H1 (cell line): ENCODE results near the gene PTRH1. TPM values are rescaled to one million over a fixed set of nuclear protein-coding genes. Genes with fewer than 3 reads are reported as not detected.

Source experiments
- CTCF ChIA-PET: fragments of 300-600 bp; sonication (Branson Sonifier 250); formaldehyde crosslinking; loops from one replicate; lab custom pipeline; 2021; ENCODE audit not compliant: partially characterized antibody; lab: Charles Lee
- POLR2A ChIA-PET: fragments of 300-600 bp; sonication (Branson Sonifier 250); formaldehyde crosslinking; loops from one replicate; lab custom pipeline; 2021; ENCODE audit warnings: inconsistent platforms; ENCODE audit not compliant: partially characterized antibody; lab: Charles Lee
- DNase-seq, 2 experiments: peaks; one replicate each; pipeline versions ENCODE4 v3.0.0 to v3.0.0-alpha.2; 2010 to 2022; ENCODE audit warnings: low spot score in 2 of 2, low read depth in 1 of 2, mixed read lengths in 1 of 2
- FAIRE-seq: peaks from 2 replicates; lab custom pipeline; 2011; peaks lifted over from hg19 to GRCh38; lab: Jason Lieb, UNC
- H2AFZ ChIP-seq: 2 replicates; pipeline ENCODE4 v1.8.1; 2012; ENCODE audit warnings: low read length, inconsistent platforms
- H2AK5ac ChIP-seq: 2 replicates; pipeline ENCODE4 v1.6.1; 2013; ENCODE audit warnings: low read depth, low read length
- H2BK120ac ChIP-seq: replicated peaks from 2 replicates; pipeline ENCODE3; 2013; ENCODE audit warnings: low read depth, low read length, inconsistent platforms
- H2BK12ac ChIP-seq: 2 replicates; pipeline ENCODE4 v1.6.1; 2013; ENCODE audit warnings: low read depth, low read length
- H2BK15ac ChIP-seq: 2 replicates; pipeline ENCODE4 v1.6.1; 2013; ENCODE audit warnings: low read length
- H2BK20ac ChIP-seq: 2 replicates; pipeline ENCODE4 v1.6.1; 2013; ENCODE audit warnings: low read length
- H2BK5ac ChIP-seq: 2 replicates; pipeline ENCODE4 v1.6.1; 2013; ENCODE audit warnings: low read depth, low read length
- H3K14ac ChIP-seq: 2 replicates; pipeline ENCODE4 v1.6.1; 2013; ENCODE audit warnings: inconsistent platforms; ENCODE audit not compliant: insufficient read length
- H3K18ac ChIP-seq: 2 replicates; pipeline ENCODE4 v1.6.1; 2013; ENCODE audit warnings: low read length; ENCODE audit errors: extremely low read depth
- H3K23ac ChIP-seq: 2 replicates; pipeline ENCODE4 v1.6.1; 2013; ENCODE audit warnings: inconsistent platforms; ENCODE audit not compliant: insufficient read length
- H3K23me2 ChIP-seq: 2 replicates; pipeline ENCODE4 v1.6.1; 2013; ENCODE audit warnings: low read depth, low read length
- H3K27ac ChIP-seq: 2 replicates; pipeline ENCODE4 v1.6.1; 2011; ENCODE audit warnings: low read depth, low read length, inconsistent platforms
- H3K27me3 ChIP-seq, 4 experiments: replicated peaks in 1 of 4; 1 replicate in 1 of 4; 2 replicates in 3 of 4; pipeline versions ENCODE4 v1.6.1 to v1.8.1; 2011 to 2013; ENCODE audit warnings: low read length in 3 of 4, mild to moderate bottlenecking in 3 of 4, inconsistent platforms in 2 of 4, mixed read lengths in 2 of 4, moderate library complexity in 1 of 4; ENCODE audit not compliant: control insufficient read depth in 3 of 4, insufficient read depth in 3 of 4; ENCODE audit errors: extremely low read depth in 1 of 4
- H3K36me3 ChIP-seq, 4 experiments: 2 replicates each; pipeline versions ENCODE4 v1.6.1 to v1.8.1; 2011 to 2013; ENCODE audit warnings: mild to moderate bottlenecking in 4 of 4, low read length in 3 of 4, moderate library complexity in 2 of 4, control low read depth in 1 of 4, inconsistent platforms in 1 of 4; ENCODE audit not compliant: insufficient read depth in 4 of 4, control insufficient read depth in 2 of 4
- H3K4ac ChIP-seq: replicated peaks from 2 replicates; pipeline ENCODE3; 2013; ENCODE audit warnings: low read length, low read depth, mixed read lengths, inconsistent platforms; ENCODE audit not compliant: insufficient read length
- H3K4me1 ChIP-seq, 4 experiments: replicated peaks in 1 of 4; 1 replicate in 1 of 4; 2 replicates in 3 of 4; pipeline versions ENCODE4 v1.6.1 to v1.8.1; 2011 to 2013; ENCODE audit warnings: low read length in 3 of 4, inconsistent platforms in 2 of 4, mixed read lengths in 1 of 4; ENCODE audit not compliant: insufficient read depth in 4 of 4, control insufficient read depth in 3 of 4
- H3K4me2 ChIP-seq, 2 experiments: 2 replicates each; pipeline versions ENCODE4 v1.6.1 to v1.8.1; 2011 to 2013; ENCODE audit warnings: low read depth in 2 of 2, low read length in 2 of 2, control low read depth in 1 of 2, inconsistent platforms in 1 of 2, mild to moderate bottlenecking in 1 of 2; ENCODE audit not compliant: insufficient read depth in 1 of 2
- H3K4me3 ChIP-seq, 4 experiments: fragments of 200-600, 300-600 bp in 1 of 4; sonication (generic), shearing (Covaris generic), sonication (Bioruptor Twin) in 1 of 4; 2 replicates each; pipeline versions ENCODE4 v1.5.1 to v1.8.1; 2011 to 2016; ENCODE audit warnings: low read length in 4 of 4, low read depth in 3 of 4, control low read depth in 2 of 4, inconsistent platforms in 2 of 4, mild to moderate bottlenecking in 2 of 4, mixed read lengths in 1 of 4, moderate library complexity in 1 of 4; ENCODE audit not compliant: insufficient read depth in 2 of 4; ENCODE audit errors: extremely low read depth in 1 of 4
- H3K56ac ChIP-seq: replicated peaks from 2 replicates; pipeline ENCODE3; 2013; ENCODE audit warnings: low read depth, mild to moderate bottlenecking, mixed read lengths, low read length, inconsistent platforms; ENCODE audit not compliant: insufficient read length
- H3K79me1 ChIP-seq: 2 replicates; pipeline ENCODE4 v1.6.1; 2013; ENCODE audit warnings: low read depth, low read length, control low read depth
- H3K79me2 ChIP-seq, 2 experiments: 2 replicates each; pipeline versions ENCODE4 v1.6.1 to v1.8.1; 2012 to 2013; ENCODE audit warnings: low read length in 2 of 2, mild to moderate bottlenecking in 2 of 2, inconsistent platforms in 1 of 2; ENCODE audit not compliant: insufficient read depth in 2 of 2, control insufficient read depth in 1 of 2
- H3K9ac ChIP-seq, 4 experiments: replicated peaks in 1 of 4; 1 replicate in 1 of 4; 2 replicates in 3 of 4; pipeline versions ENCODE4 v1.6.1 to v1.8.1; 2011 to 2013; ENCODE audit warnings: low read depth in 3 of 4, low read length in 3 of 4, control low read depth in 2 of 4, mild to moderate bottlenecking in 2 of 4, moderate library complexity in 2 of 4, inconsistent platforms in 1 of 4; ENCODE audit errors: extremely low read depth in 1 of 4
- H3K9me3 ChIP-seq, 2 experiments: 2 replicates each; pipeline versions ENCODE4 v1.6.1 to v1.8.1; 2012 to 2013; ENCODE audit warnings: mild to moderate bottlenecking in 2 of 2, moderate library complexity in 2 of 2, control low read depth in 1 of 2, inconsistent platforms in 1 of 2, low read depth in 1 of 2, low read length in 1 of 2, mixed read lengths in 1 of 2; ENCODE audit not compliant: insufficient read depth in 2 of 2
- H4K20me1 ChIP-seq, 2 experiments: replicated peaks in 1 of 2; 2 replicates each; pipeline versions ENCODE3 to v1.8.1; 2011 to 2013; ENCODE audit warnings: inconsistent platforms in 2 of 2, low read length in 2 of 2, mild to moderate bottlenecking in 1 of 2; ENCODE audit not compliant: insufficient read depth in 2 of 2, control insufficient read depth in 1 of 2
- H4K5ac ChIP-seq: 2 replicates; pipeline ENCODE4 v1.6.1; 2013; ENCODE audit warnings: low read length, low read depth, mixed read lengths, inconsistent platforms; ENCODE audit not compliant: insufficient read length
- H4K8ac ChIP-seq: 2 replicates; pipeline ENCODE4 v1.8.0; 2013; ENCODE audit warnings: mild to moderate bottlenecking, moderate library complexity, low read length, inconsistent platforms; ENCODE audit not compliant: insufficient read depth; ENCODE audit errors: extremely low read depth
- H4K91ac ChIP-seq: replicated peaks from 2 replicates; pipeline ENCODE3; 2013; ENCODE audit warnings: low read length, mixed read lengths, inconsistent platforms; ENCODE audit not compliant: insufficient read length
- BCL11A ChIP-seq, 2 experiments: IDR thresholded peaks; one replicate each; pipeline ENCODE4 v1.6.1; 2011; ENCODE audit warnings: low read depth in 2 of 2, low read length in 2 of 2, mild to moderate bottlenecking in 2 of 2
- FOSL1 ChIP-seq: IDR thresholded peaks from 2 replicates; pipeline ENCODE4 v1.6.1; 2011; ENCODE audit warnings: mild to moderate bottlenecking, low read depth, low read length, moderate library complexity; ENCODE audit not compliant: insufficient read depth
- WGBS, 2 experiments: shearing (Covaris generic) in 1 of 2; methylation state at CpG; one replicate each; pipeline versions ENCODE4 v1.1.6 to v1.1.7; 2013 to 2015; ENCODE audit warnings: low lambda C conversion rate in 2 of 2, mixed read lengths in 2 of 2, inconsistent platforms in 1 of 2, low coverage in 1 of 2, missing lambda C conversion rate in 1 of 2; ENCODE audit not compliant: insufficient replicate concordance in 2 of 2, insufficient coverage in 1 of 2, insufficient read length in 1 of 2; ENCODE audit errors: extremely low coverage in 1 of 2, missing lambda C conversion rate in 1 of 2; 5-methylcytosine and 5-hydroxymethylcytosine counted together
- polyA plus RNA-seq, 7 experiments: library from polyadenylated mRNA; depleted of rRNA in 3 of 7; stranded (reverse) in 5 of 7; unstranded in 2 of 7; fragments of >200 nt in 5 of 7; fragments of 200-250 nt in 2 of 7; gene quantifications; 1 replicate in 5 of 7; 2 replicates in 1 of 7; 4 replicates in 1 of 7; pipeline versions ENCODE4 v1.2.1 to v1.2.3, GENCODE V29; 2011 to 2013; ENCODE audit warnings: missing spikeins in 2 of 7, mixed read lengths in 2 of 7
- total RNA-seq: library from RNA; stranded (reverse); fragmentation: NEBNext Ultra II Directional; extraction: Animal tissue kit (Norgen Biotek cat#: 25700); gene quantifications from 2 replicates; pipeline ENCODE4 v1.2.1, GENCODE V29; 2021

Gene PTRH1
- total and polyA plus RNA-seq, 2 of the 8 experiments (the other 6 are each of a cell fraction or from before 2014, with no cell fraction given): 11.1 to 19.8 TPM

GRCh38 chr9:127692071-127692470, 23.4 kb downstream of the PTRH1 start:
- no peak overlapping the region for H4K8ac ChIP-seq
- H2BK20ac ChIP-seq: no peak overlapping the region
- WGBS, 2 experiments: 94% methylated on average over 20 of the region's 20 CpGs; no CpG with 5 or more reads in 1 of the 2 experiments
- no peak overlapping the region for H3K4me3 ChIP-seq
- no peaks in the 10 kb centered on the region for H3K27me3 ChIP-seq
- no peak overlapping the region for H2BK15ac ChIP-seq
- H2BK12ac ChIP-seq: no peak overlapping the region
- H3K9ac ChIP-seq: no peak overlapping the region
- H3K4me1 ChIP-seq: no peaks in the 10 kb centered on the region
- H4K20me1 ChIP-seq: no peaks in the 10 kb centered on the region
- no peak overlapping the region for H2BK5ac ChIP-seq
- TF ChIP-seq FOSL1: no peak
- no peak for TF ChIP-seq BCL11A (IDR thresholded peaks at IDR 0.05; ENCODE audit: low read depth in 2 of 2, low read length in 2 of 2)
- H3K14ac ChIP-seq: no peak overlapping the region
- FAIRE-seq: no peak
- no peak overlapping the region for H3K4me2 ChIP-seq
- H2AK5ac ChIP-seq: no peak overlapping the region
- no peaks in the 10 kb centered on the region for H3K79me1 ChIP-seq
- H2BK120ac ChIP-seq: no peak overlapping the region
- H3K23me2 ChIP-seq: no peaks in the 10 kb centered on the region
- POLR2A ChIA-PET: interaction anchor here (0.7 kb wide), 1 partner anchor 58 kb away, joined by 3 read pairs; no protein-coding TSS in a partner anchor
- no peak overlapping the region for H3K27ac ChIP-seq
- no peak overlapping the region for H4K5ac ChIP-seq
- no peak overlapping the region for H4K91ac ChIP-seq
- H3K4ac ChIP-seq: no peak overlapping the region
- no peak overlapping the region for H2AFZ ChIP-seq
- no peak for DNase-seq
- H3K9me3 ChIP-seq: no peaks in the 10 kb centered on the region
- H3K56ac ChIP-seq: no peak overlapping the region
- CTCF ChIA-PET: interaction anchor here (0.7 to 1.6 kb wide), 4 partner anchors 19 to 1055 kb away, joined by 3 to 4 read pairs (median 3); no protein-coding TSS in a partner anchor
- H3K23ac ChIP-seq: no peak overlapping the region
- H3K79me2 ChIP-seq: no peaks in the 10 kb centered on the region
- no peak overlapping the region for H3K18ac ChIP-seq
- peaks cover 0 to 3% (median 2%) of the 10 kb centered on the region in 4 experiments; a peak in 3 of 8 replicates for H3K36me3 ChIP-seq
